ENCODE results near the gene NOD2.

DNA sequence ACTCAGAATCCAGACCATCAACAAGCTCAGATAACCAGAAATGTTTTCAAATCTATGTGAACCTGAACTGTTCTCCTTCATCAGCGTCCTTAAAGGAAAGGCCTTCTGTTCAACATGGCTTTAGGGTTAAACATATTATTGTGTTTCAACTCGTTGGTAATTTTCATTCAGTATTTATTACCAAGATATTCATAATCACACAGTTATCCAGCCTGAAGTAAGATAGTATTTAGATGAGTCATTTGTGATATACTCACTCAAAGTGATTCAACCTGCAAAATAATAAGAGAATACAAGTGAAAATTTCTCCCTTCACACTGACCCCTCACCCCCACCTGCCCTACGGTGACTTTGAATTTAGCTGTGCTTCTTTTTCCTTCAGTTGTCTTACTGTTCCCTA is 51.5 kb downstream of the NOD2 start:
- TF ChIP-seq ETV6 (CRISPR knock-in tag; conservative IDR thresholded peaks at IDR 0.05) = no peak
- TF ChIP-seq, protein P1, sequence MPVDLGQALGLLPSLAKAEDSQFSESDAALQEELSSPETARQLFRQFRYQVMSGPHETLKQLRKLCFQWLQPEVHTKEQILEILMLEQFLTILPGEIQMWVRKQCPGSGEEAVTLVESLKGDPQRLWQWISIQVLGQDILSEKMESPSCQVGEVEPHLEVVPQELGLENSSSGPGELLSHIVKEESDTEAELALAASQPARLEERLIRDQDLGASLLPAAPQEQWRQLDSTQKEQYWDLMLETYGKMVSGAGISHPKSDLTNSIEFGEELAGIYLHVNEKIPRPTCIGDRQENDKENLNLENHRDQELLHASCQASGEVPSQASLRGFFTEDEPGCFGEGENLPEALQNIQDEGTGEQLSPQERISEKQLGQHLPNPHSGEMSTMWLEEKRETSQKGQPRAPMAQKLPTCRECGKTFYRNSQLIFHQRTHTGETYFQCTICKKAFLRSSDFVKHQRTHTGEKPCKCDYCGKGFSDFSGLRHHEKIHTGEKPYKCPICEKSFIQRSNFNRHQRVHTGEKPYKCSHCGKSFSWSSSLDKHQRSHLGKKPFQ (CRISPR knock-in tag; IDR thresholded peaks at IDR 0.05; ENCODE audit: insufficient replicate concordance) = no peak
- TF ChIP-seq RFX5 (IDR thresholded peaks at IDR 0.05; ENCODE audit: low read depth, low read length) = no peak
- TF ChIP-seq, protein P2, sequence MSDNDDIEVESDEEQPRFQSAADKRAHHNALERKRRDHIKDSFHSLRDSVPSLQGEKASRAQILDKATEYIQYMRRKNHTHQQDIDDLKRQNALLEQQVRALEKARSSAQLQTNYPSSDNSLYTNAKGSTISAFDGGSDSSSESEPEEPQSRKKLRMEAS (IDR thresholded peaks at IDR 0.05) = no peak
- TF ChIP-seq ZNF704 (CRISPR knock-in tag; IDR thresholded peaks at IDR 0.05; ENCODE audit: borderline replicate concordance) = no peak

Measured in HepG2 (cell line).